Bronchial epithelial cell (primary cell): ENCODE measurements around the gene NXPH2. TPM values are rescaled to one million over a fixed set of nuclear protein-coding genes. Genes with fewer than 3 reads are reported as not detected.
A peak's percentile ranks its signal among the peaks of the same experiment; 100 is the strongest.

Experiments used
- DNase-seq: peaks from one replicate; pipeline ENCODE4 v3.0.0-alpha.2; 2010; ENCODE audit warnings: low read depth
- FAIRE-seq: peaks from 2 replicates; lab custom pipeline; 2011; peaks lifted over from hg19 to GRCh38; lab: Jason Lieb, UNC
- H3K27me3 ChIP-seq: 2 replicates; pipeline ENCODE4 v1.5.1; 2011; ENCODE audit warnings: low read length; ENCODE audit not compliant: control insufficient read depth, insufficient read depth
- H3K36me3 ChIP-seq: 2 replicates; pipeline ENCODE4 v1.5.1; 2011; ENCODE audit warnings: low read length; ENCODE audit not compliant: control insufficient read depth, insufficient read depth
- H3K4me3 ChIP-seq: 2 replicates; pipeline ENCODE4 v1.5.1; 2011; ENCODE audit warnings: mild to moderate bottlenecking, low read depth, low read length, control low read depth
- CTCF ChIP-seq: IDR thresholded peaks from 2 replicates; pipeline ENCODE4 v1.5.1; 2011; ENCODE audit warnings: mild to moderate bottlenecking, moderate library complexity, low read length, control low read depth, inconsistent platforms; ENCODE audit not compliant: insufficient read depth, severe bottlenecking
- total RNA-seq: library from RNA; depleted of rRNA; stranded (reverse); fragments of >200 nt; gene quantifications from 2 replicates; pipeline ENCODE4 v1.2.1, GENCODE V29; 2014

Gene NXPH2
- total RNA-seq, 1 donor from 2014 or later: not detected

- DNase-seq (no peak), FAIRE-seq (no peak)
- H3K27me3 ChIP-seq: no peaks in the 10 kb centered on the region
- no peaks in the 10 kb centered on the region for H3K36me3 ChIP-seq
- no peak for TF ChIP-seq CTCF
- H3K4me3 ChIP-seq: no peak overlapping the region
These were observed 147.1 kb downstream of the NXPH2 start for GRCh38 chr2:138633049-138633448.

GRCh38 chr2:138632066-138632620 is 148.0 kb downstream of the NXPH2 start:
- FAIRE-seq: peak; percentile 47
- no peak for TF ChIP-seq CTCF
- H3K27me3 ChIP-seq: no peaks in the 10 kb centered on the region
- DNase-seq: peak; percentile 92
- no peaks in the 10 kb centered on the region for H3K36me3 ChIP-seq
- no peak overlapping the region for H3K4me3 ChIP-seq

- no peak for TF ChIP-seq CTCF
- DNase-seq: peak; percentile 59
- Histone ChIP-seq H3K4me3 (no peak overlapping the region), H3K27me3 (no peaks in the 10 kb centered on the region), H3K36me3 (no peaks in the 10 kb centered on the region)
- FAIRE-seq: no peak
These were observed 150.0 kb downstream of the NXPH2 start for GRCh38 chr2:138630164-138630563.

- no peaks in the 10 kb centered on the region for H3K27me3 ChIP-seq
- DNase-seq (peak; percentile 27), FAIRE-seq (no peak)
- no peak for TF ChIP-seq CTCF
- H3K36me3 ChIP-seq: no peaks in the 10 kb centered on the region
- H3K4me3 ChIP-seq: no peak overlapping the region
These were observed 154.0 kb downstream of the NXPH2 start for GRCh38 chr2:138626148-138626547.

- H3K4me3 ChIP-seq: no peak overlapping the region
- no peaks in the 10 kb centered on the region for H3K36me3 ChIP-seq
- TF ChIP-seq CTCF: no peak
- no peak for FAIRE-seq
- no peak for DNase-seq
- H3K27me3 ChIP-seq: no peaks in the 10 kb centered on the region
These were observed 157.6 kb downstream of the NXPH2 start for GRCh38 chr2:138622613-138623012.

GRCh38 chr2:138621139-138621538 is 159.1 kb downstream of the NXPH2 start:
- TF ChIP-seq CTCF: no peak
- Histone ChIP-seq H3K4me3 (no peak overlapping the region), H3K27me3 (no peaks in the 10 kb centered on the region), H3K36me3 (no peaks in the 10 kb centered on the region)
- no peak for FAIRE-seq
- DNase-seq: no peak
